Pancreas (tissue), 10 donors: Measurements from ENCODE around the gene TMEM126A. TPM values are rescaled to one million over a fixed set of nuclear protein-coding genes. Genes with fewer than 3 reads are reported as not detected.
"Not testable (repeated sequence)": the region's sequence is repeated elsewhere in the genome, so short reads cannot be mapped to it uniquely, and the experiment has no call there.

Source experiments
- ATAC-seq, 4 donors: fragments of 200-7000 bp; cut with Tn5 transposase; one replicate each; pipeline versions ENCODE4 v1.8.0 to v1.9.1; 2020; ENCODE audit warnings: mild to moderate bottlenecking in 4 of 4, moderate library complexity in 4 of 4
- DNase-seq, 6 donors: peaks; one replicate each; pipeline ENCODE4 v3.0.0-alpha.2; 2020
- FAIRE-seq: peaks from 2 replicates; lab custom pipeline; 2012; peaks lifted over from hg19 to GRCh38; lab: Jason Lieb, UNC
- H3K27ac ChIP-seq, 4 donors: fragments of 200-600 bp; sonication (generic); 1 replicate in 3 of 4; 2 replicates in 1 of 4; pipeline versions ENCODE4 v1.5.0 to v1.8.0; 2020
- H3K27me3 ChIP-seq, 4 donors: fragments of 200-600 bp; one replicate each; pipeline ENCODE4 v1.8.0; 2021
- H3K36me3 ChIP-seq, 3 donors: fragments of 200-600 bp; sonication (generic) in 1 of 3; one replicate each; pipeline versions ENCODE4 v1.5.0 to v1.8.0; 2020 to 2021
- H3K4me1 ChIP-seq, 3 donors: fragments of 200-600 bp; one replicate each; pipeline ENCODE4 v1.8.0; 2021
- H3K4me3 ChIP-seq, 4 donors: fragments of 200-600 bp; sonication (generic) in 2 of 4; one replicate each; pipeline versions ENCODE4 v1.5.0 to v1.8.0; 2020 to 2021
- H3K9me3 ChIP-seq, 4 donors: fragments of 200-600 bp; one replicate each; pipeline ENCODE4 v1.8.0; 2021
- WGBS, 2 donors: extraction: QIAGEN DNeasy Blood & Tissue Kit; methylation state at CpG; one replicate each; pipeline ENCODE4 v1.1.7; 2013; 5-methylcytosine and 5-hydroxymethylcytosine counted together
- intact Hi-C, 3 donors: fragments of 100-400 bp; cut with DNase I; formaldehyde crosslinking; loops; one replicate each; pipeline versions ENCODE4 v1.11.1 to v1.14.2; 2022
- polyA plus RNA-seq, 2 donors: library from polyadenylated mRNA; stranded (reverse); fragments of 200-250 nt; gene quantifications; one replicate each; pipeline ENCODE4 v1.2.3, GENCODE V29; 2013
- total RNA-seq, 6 donors: library from RNA; stranded (reverse); fragmentation: NEBNext Ultra II Directional in 4 of 6; extraction: Animal tissue kit (Norgen Biotek cat#: 25700) in 4 of 6; gene quantifications; one replicate each; pipeline versions ENCODE4 v1.2.1 to v1.2.4, GENCODE V29; 2021 to 2023
- TF ChIP-seq, protein P1 (sequence below), 4 donors: fragments of 200-600 bp; sonication (generic) in 3 of 4; IDR thresholded peaks; one replicate each; pipeline versions ENCODE4 v1.5.0 to v1.8.0; 2021; ENCODE audit warnings: antibody characterized with exemption in 4 of 4
- donor health status: healthy with polysubstance abuse.
- donor health status: DM: no; HTN: no; CAD: no; lungs with moderate emphysema.
- donor health status: DM: no; HTN: no; CAD: no.
- donor health status: control.
- donor health status: control.
- donor health status: Bipolar disorder and iron deficiency.
- donor health status: DM: yes; HTN: yes; CAD: no.
- donor health status: DM: no; HTN: no; CAD: no.
- donor health status: DM: no; HTN: no; CAD: no.
- donor health status: DM: yes; HTN: yes; CAD: no.

TMEM126A gene
- total and polyA plus RNA-seq, 8 donors, result 9.6 to 27.8 (median 13.9) TPM

DNA sequence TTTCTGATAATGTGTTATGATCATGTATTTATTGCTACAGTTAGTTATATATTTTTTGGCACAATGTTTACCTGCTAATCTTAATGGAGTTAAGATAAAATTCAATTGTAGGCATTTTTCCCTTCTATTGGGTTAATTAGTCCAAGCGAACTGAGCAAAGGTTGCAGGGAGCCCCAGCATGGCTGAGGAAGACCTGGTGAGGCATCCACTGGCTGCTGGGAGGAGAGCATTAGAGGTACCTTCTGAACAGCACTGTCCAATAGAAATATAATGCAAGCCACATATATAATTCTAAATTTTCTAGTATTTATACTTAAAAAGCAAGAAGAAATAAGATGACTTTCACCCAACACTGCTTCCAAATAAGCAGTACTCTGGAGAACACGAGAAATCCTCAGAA, 689 bp upstream of the TMEM126A start:
- 8 to 10% methylated on average over 2 of the region's 2 CpGs for WGBS, 2 donors
- Histone ChIP-seq H3K4me1 (peaks cover 7 to 22% (median 15%) of the 10 kb centered on the region in 3 donors), H3K27me3 (no peaks in the 10 kb centered on the region), H3K4me3 (peak overlapping the region; percentile 41 to 61 (median 49)), H3K36me3 (no peaks in the 10 kb centered on the region), H3K9me3 (no peaks in the 10 kb centered on the region), H3K27ac (peak overlapping the region; percentile 68 to 87 (median 77))
- FAIRE-seq (no peak), DNase-seq (no peak), ATAC-seq (peak; percentile 2 to 36 (median 16))
- TF ChIP-seq, protein P1, sequence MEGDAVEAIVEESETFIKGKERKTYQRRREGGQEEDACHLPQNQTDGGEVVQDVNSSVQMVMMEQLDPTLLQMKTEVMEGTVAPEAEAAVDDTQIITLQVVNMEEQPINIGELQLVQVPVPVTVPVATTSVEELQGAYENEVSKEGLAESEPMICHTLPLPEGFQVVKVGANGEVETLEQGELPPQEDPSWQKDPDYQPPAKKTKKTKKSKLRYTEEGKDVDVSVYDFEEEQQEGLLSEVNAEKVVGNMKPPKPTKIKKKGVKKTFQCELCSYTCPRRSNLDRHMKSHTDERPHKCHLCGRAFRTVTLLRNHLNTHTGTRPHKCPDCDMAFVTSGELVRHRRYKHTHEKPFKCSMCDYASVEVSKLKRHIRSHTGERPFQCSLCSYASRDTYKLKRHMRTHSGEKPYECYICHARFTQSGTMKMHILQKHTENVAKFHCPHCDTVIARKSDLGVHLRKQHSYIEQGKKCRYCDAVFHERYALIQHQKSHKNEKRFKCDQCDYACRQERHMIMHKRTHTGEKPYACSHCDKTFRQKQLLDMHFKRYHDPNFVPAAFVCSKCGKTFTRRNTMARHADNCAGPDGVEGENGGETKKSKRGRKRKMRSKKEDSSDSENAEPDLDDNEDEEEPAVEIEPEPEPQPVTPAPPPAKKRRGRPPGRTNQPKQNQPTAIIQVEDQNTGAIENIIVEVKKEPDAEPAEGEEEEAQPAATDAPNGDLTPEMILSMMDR (IDR thresholded peaks at IDR 0.05), result no peak
- intact Hi-C loops, result no loop called here

- intact Hi-C loops, result no loop called here
These were observed 3.4 kb downstream of the TMEM126A start for GRCh38 chr11:85651118-85651517.

GRCh38 chr11:85652786-85653447, 5.2 kb downstream of the TMEM126A start:
- intact Hi-C loops, result no loop called here
- Histone ChIP-seq H3K9me3 (no peaks in the 10 kb centered on the region), H3K27ac (no peak overlapping the region), H3K36me3 (peaks cover 0 to 18% (median 13%) of the 10 kb centered on the region in 3 donors), H3K27me3 (no peaks in the 10 kb centered on the region), H3K4me1 (peaks cover 0 to 19% (median 15%) of the 10 kb centered on the region in 3 donors), H3K4me3 (no peak overlapping the region)
- DNase-seq (no peak), FAIRE-seq (no peak), ATAC-seq (no peak)
- 39 to 41% methylated on average over 3 of the region's 3 CpGs for WGBS, 2 donors
- TF ChIP-seq, protein P1 (IDR thresholded peaks at IDR 0.05), result no peak

More at GRCh38 chr11:85651118-85651517, 3.4 kb downstream of the TMEM126A start:
- no peak for ATAC-seq
- peaks cover 7 to 25% (median 22%) of the 10 kb centered on the region in 3 donors for H3K4me1 ChIP-seq
- no peak overlapping the region for H3K27ac ChIP-seq
- no peak for FAIRE-seq
- H3K27me3 ChIP-seq, result no peaks in the 10 kb centered on the region
- 83 to 84% methylated on average over 1 of the region's 1 CpG for WGBS, 2 donors
- TF ChIP-seq, protein P1 (IDR thresholded peaks at IDR 0.05), result no peak
- no peaks in the 10 kb centered on the region for H3K9me3 ChIP-seq
- H3K36me3 ChIP-seq, result peaks cover 0 to 5% (median 1%) of the 10 kb centered on the region in 3 donors
- H3K4me3 ChIP-seq, result no peak overlapping the region
- no peak for DNase-seq

- FAIRE-seq, intact Hi-C loops: not testable (repeated sequence)
These were observed 6.6 kb downstream of the TMEM126A start for GRCh38 chr11:85654343-85654742.

GRCh38 chr11:85656777-85657176, 9.0 kb downstream of the TMEM126A start:
- Histone ChIP-seq H3K27me3 (no peaks in the 10 kb centered on the region), H3K4me3 (no peak overlapping the region), H3K9me3 (no peaks in the 10 kb centered on the region), H3K4me1 (peaks cover 19 to 34% (median 28%) of the 10 kb centered on the region in 3 donors), H3K27ac (no peak overlapping the region), H3K36me3 (peaks cover 0 to 27% (median 17%) of the 10 kb centered on the region in 3 donors)
- WGBS, 2 donors, result 76 to 89% methylated on average over 1 of the region's 1 CpG
- ATAC-seq, result no peak
- intact Hi-C loops, result no loop called here
- no peak for DNase-seq
- FAIRE-seq, result no peak
- TF ChIP-seq, protein P1 (IDR thresholded peaks at IDR 0.05), result no peak

More at GRCh38 chr11:85654343-85654742, 6.6 kb downstream of the TMEM126A start:
- not testable (repeated sequence) for H3K27me3 ChIP-seq, ATAC-seq, DNase-seq, H3K4me3 ChIP-seq, H3K27ac ChIP-seq, H3K9me3 ChIP-seq
- peaks cover 12 to 27% (median 19%) of the 10 kb centered on the region in 3 donors for H3K4me1 ChIP-seq
- WGBS, 2 donors, result 97 to 99% methylated on average over 3 to 4 of the region's 4 CpGs
- H3K36me3 ChIP-seq, result peaks cover 0 to 18% (median 15%) of the 10 kb centered on the region in 3 donors
